Measurements from ENCODE around the gene TGIF2. TPM values are rescaled to one million over a fixed set of nuclear protein-coding genes. Genes with fewer than 3 reads are reported as not detected.

TGIF2 gene
- polyA plus RNA-seq (ENCODE audit: insufficient read length) = 24.1 TPM

DNA sequence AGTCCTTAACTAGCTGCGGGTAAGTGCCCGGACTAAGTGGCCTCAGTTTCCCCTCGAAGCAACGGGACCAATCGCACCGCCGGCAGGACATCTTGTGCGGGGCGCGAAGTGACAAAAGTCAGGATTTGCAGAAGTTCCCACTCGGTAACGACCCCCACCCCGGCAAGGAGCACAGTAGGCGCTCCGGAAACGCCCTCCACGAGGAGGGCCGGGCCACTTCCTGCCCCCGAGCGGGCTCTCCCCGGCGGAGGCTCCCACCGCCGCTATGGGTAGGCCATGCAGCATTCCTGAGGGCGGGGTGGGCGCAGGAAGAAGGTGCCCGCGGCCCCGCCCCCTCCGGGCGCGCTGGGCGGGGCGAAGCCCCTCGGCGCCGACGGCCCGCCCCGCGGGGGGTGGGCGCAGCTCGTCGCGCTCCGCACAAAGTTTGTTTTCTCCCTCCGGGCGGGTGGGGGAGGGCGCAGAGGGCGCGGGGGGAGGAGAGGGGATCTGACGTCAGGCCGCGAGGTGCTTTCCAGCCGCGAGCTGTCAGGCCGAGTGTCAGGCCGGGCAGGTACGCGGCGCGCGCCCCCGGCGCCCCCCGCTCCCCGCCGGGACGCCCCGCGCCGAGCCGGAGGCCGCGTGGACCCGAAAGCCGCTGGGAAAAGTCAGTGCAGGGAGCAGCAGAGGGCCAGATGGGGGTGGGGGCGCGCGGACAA lies at the start of gene TGIF2:
Gene TGIF2 (plus strand): TSS at position 495 of the 695 bp plus-strand sequence. CDS start 5,178 bp downstream, outside the sequence.
- DNase-seq = peak; percentile 89

DNA sequence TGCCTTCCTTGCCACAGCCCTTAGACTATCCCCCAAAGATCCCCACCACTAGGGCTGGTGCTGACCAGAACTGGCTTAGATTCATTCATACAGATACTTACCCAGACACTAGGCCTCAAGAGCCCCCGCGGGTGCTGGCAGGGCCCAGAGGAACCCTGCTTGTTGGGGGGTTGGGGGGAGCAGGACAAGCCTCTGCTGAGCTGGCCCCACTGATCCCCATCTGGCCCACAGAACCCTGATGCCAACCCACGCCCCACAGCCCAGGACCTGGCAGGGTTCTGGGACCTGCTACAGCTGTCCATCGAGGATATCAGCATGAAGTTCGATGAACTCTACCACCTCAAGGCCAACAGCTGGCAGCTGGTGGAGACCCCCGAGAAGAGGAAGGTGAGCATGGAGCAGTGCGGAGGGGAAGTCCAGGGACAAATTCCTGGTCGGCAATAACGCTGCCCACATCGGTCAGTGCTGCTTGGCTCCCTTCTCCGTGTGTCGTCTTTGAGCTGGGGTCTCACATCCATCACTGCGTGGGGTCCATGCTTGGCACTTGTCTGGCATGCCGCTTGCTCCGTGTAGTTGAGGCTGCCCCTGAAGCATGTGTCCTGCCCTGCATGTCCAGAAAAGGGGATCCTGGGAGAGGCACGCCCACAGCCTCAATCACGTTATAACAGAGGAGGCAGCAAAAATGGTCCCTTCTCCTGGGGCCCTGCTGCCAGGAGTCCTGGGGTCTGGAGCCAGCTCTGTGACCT lies 47.6 kb upstream of the TGIF2 start:
- no peak for DNase-seq

DNA sequence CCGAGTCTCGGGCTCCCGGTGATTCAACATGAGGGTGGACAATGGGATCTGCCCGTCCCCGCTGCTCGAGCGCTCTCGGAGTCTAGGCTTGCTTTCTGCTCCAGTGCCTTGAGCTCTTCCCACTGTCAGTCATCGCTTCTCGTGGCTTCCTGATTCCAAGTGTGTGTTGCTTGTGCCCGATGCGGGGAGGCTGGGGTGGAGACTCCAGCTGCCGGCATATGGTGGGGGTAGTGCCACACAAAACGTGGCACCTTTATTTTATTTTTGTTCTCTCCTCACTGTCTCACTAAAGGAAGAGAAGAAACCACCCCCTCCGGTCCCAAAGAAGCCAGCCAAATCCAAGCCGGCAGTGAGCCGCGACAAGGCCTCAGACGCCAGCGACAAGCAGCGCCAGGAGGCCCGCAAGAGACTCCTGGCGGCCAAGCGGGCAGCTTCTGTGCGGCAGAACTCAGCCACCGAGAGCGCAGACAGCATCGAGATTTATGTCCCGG lies 46.8 kb upstream of the TGIF2 start:
- no peak for DNase-seq

DNA sequence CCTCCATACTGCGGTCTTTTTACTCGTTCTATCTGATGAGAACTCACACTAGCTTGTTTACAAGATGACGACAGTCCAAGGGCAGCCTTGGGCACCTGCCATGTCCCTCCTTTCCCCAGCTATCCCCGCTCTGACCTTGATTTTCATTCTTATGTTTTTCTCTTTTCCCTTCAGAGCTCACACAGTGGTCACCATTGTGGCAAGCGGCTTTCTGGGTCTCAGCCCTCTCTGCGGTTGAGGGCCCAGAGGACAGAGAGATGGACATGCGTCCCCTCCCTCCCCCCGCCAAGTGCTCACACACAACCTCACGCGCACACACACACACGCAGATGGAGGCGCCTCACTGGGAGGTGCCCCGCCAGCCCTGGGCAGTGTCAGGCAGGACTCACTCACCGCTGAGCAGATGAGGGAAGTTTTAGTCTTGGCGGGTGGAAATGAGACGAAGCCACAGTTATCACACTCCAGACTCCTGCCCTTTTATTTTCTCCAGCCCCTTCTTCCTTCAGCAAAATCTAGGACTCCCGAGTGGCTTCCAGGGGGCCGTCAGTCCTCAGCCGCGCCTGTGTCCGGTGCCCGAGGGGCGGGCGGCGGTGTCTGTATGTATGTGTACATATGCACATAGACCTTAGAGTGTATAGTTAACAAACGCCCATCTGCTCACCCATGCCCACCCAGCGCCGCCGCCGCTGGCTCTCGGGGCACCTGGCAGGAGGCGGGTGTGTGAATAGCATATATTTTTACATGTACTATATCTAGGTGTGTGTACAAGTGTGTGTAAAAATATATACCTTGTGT lies 45.9 kb upstream of the TGIF2 start:
- no peak for DNase-seq

DNA sequence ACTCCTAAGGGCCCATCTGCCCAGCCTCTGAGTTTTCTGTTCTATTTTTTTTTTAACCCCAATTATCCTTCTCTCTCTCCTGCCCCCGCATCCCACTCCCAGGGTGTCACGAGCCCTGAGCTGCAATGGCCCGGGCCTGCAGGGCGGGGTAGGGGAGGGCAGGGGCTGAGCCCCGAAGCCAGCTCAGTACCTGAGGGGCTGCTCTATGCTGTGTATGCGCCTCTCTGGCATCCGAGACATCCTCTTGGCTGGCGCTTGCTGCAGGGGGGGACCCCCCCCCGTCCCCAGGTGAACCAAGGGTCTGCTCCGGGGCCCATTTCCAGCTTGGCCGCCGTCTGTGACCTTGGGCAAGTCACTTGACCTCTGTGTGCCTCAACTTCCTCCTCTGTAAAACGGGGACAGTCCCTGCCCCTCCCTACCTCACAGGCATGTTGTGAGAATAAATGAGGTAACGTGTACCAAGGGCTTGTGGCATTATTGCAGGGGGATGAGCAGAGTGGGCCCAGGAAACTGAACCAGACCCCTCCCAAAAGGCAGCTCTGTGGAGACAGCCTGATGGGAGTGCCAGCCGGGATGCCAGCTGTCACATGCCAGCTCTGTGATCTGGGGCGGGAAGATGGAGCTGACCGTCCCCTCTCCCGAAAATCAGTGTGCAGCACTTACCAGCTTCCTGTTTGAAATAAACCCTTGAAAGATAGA lies 45.1 kb upstream of the TGIF2 start:
- DNase-seq = no peak

DNA sequence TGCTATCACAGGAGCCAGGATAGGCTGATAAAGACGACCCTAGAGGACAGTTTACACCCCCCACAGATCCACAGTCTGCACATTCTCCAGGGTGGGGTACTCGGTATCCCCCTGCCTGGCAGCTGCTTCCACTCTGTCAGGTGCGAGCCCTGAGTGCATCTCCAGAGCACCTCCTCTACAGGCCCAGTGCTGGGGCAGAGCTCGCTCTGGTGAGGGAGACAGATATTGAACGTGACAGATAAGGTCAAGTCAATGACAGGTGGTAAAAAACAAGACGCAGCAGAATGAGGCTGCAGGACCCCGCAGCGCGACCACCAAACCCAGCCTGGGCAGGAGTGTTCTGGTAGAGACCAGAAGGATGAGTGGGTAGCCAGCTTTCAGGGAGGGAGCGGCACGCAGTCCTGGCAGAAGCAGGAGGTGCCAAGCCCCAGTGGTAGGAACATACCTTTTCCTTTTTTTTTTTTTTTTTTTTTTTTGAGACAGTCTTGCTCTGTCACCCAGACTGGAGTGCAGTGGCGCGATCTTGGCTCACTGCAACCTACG lies 44.5 kb upstream of the TGIF2 start:
- DNase-seq = no peak

DNA sequence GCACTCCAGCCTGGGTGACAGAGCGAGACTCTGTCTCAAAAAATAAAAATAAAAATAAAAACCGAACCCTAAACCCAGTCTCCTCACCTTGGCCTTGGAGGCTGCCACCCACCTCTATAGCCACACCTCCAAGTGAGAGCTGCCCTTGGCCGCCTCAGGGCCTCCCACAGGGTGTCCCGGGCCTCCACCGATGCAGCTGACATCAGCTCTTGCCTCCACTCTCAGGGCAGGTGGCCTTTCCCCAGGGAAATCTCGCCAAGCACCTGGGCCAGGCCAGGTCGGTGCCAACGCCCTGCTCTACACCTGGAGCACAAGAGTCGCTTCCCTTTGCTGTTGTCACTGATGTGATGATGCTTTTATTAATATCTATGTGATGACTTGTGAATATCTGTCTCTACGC lies 41.0 kb upstream of the TGIF2 start:
- no peak for DNase-seq

DNA sequence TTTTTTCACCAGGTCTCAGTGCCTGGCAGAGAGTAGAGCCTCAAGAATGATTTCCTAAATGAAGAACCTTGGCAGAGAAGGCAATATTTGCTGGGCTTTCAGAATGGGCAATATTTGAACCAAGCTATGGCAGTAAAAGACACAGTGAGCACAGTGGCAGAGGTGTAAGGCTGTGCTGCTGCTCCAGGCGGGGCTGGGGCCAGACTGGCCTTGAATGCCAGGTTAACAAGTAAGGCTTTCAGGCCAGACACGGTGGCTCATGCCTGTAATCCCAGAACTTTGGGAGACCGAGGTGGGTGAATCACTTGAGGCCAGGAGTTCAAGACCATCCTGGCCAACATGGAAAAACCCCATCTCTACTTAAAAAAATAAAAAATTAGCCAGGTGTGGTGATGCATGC lies 40.6 kb upstream of the TGIF2 start:
- DNase-seq = no peak

DNA sequence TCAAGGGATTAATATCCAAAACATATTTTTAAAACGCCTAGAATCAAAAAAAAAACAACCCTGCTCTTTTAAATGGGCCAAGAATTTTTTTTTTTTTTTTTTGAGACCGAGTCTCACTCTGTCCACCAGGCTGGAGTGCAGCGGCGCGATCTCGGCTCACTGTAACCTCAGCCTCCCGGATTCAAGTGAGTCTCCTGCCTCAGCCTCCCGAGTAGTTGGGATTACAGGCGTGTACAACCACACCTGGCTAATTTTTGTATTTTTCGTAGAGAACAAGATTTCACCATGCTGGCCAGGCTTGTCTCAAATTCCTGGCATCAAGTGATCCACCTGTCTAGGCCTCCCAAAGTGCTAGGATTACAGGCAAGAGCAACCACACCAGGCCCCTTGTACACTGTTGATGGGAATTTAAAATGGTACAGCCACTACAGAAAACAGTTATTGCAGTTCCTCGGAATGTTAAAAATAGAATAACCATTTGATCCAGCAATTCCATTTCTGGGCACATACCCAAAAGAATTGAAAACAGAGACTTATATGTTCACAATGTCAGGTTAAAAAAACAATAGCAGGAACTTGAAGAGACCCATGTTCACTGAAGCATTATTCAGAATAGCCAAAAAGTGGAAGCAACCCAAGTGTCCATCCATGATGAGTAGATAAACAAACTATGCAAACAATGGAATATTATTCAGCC lies 35.2 kb upstream of the TGIF2 start:
- DNase-seq = peak; percentile 40

DNA sequence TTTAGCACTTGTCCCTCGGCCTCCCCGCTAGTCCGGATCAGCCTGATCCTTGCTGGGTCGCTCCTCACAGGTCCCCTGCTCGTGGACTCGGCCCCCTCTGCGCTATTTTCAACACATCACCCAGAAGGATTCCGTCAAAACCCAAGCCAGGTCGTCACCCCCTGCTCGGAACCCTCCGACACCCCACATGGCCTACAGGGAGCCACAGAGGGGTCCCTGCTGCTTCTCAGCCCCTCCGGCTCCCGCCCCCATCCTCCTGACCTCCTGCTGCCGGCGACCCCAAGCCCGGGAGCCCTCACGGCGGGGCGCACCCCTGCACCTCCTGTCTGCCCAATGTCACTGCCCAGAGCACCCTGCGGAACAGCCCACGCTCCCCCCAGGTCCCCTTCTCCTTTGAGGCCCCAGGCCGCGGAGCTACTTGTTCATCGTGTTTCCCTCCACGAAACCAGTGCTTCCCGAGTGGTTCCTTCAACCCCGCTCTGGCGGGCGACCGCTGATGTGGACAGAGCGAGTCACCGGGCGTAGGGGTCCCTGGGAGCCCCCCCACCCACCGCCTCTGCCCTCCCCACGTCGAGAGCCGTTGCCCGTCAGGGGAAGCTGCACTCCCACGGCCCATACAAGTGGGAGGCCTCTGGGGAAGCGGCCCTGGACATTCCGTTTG lies 32.7 kb upstream of the TGIF2 start:
- no peak for DNase-seq

DNA sequence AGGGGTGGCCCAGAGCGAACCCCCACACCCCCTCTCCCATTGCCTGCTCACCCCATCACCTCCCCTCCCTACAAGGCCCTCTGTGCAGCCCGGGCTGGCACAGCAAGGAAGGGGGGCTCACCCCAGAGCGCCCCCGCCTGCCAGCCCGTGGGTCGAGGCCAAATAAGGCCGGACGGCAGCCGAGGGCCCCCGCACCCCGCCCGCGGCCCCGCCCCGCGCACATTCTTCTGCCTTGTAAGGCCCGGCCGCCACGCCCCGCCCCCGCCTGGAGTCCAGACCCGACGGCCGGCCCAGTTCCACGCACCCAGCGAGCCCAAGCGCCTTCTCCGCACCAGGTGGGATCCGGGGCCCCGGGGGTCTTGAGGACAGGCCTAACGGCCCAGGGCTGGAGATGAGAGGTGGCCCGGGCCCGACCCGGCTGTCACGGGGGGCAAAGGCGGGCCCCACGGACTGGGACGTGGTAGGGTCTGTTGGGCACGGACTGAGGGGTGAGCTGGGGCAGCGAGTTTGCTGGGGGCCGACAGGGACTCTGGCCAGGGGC lies 32.1 kb upstream of the TGIF2 start, which contains the start of gene MYL9:
Gene MYL9 (plus strand): TSS at position 293 of the 541 bp plus-strand sequence. CDS start 3,366 bp downstream, outside the sequence.
- DNase-seq = peak; percentile 66

DNA sequence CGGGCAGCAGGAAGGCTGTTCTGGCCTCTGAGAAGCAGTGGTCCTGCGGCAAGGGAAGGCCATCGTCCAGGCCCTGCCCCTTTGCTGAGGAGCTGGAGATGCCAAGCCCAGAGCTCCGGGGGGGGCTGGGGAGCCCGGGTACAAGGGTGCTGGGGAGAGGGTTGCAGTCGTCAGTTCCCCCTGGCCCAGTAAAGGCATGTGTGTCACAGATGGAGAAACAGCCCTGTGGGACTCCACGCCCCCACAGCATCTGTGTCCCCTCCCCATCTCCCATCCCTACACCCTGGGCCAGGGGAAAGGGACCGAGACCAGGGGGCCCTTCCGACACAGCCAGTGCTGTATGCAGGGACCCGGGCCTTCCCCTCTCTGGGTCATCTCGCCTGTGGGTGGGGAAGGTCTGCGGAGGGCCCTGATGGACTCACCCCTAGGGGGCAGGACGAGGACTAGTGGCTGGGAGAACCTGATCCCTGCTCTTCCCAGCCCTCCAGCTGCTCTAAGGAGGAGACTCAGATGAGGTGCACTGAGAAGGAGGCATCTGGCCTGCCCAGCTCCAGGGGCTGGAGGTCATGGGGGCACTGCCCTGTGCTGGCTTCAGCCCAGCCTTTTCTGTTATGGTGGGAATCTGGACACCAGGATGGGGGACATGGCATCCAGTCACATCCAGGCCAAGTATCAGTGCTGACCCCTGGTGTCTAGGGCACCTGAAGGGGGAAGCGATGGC lies 31.5 kb upstream of the TGIF2 start:
- DNase-seq = no peak

DNA sequence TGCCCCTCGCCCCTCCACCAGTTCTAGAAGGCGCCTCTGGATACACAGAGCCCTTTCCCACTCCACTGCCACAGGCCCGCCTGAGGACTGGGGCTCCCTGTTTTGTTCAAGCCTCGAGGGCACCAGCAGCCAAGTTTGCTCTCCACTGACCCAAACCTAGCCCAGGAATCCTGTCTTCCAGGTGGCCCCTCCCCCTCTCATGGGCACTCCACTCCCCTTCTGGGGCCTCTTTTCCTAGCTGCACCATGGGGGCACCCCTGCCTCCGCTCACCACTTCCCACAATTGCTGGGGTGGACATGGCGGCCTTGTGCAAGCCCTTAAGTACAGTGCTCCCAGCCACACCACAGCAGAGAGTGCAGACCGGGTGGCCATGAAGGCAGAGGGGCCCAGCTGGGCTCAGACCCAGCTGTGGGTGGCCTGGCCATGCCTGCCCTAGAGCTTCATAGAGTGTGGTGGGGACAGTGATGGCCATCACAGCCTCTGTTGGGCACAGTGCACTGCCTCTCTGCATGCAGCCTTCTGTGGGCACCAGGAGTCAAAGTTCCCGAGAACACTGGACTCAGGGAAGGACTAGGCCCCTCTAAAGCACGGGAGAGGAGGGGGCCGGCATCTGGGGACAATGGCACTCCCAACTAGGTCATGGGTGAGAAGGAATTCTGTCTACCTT lies 30.7 kb upstream of the TGIF2 start:
- no peak for DNase-seq

DNA sequence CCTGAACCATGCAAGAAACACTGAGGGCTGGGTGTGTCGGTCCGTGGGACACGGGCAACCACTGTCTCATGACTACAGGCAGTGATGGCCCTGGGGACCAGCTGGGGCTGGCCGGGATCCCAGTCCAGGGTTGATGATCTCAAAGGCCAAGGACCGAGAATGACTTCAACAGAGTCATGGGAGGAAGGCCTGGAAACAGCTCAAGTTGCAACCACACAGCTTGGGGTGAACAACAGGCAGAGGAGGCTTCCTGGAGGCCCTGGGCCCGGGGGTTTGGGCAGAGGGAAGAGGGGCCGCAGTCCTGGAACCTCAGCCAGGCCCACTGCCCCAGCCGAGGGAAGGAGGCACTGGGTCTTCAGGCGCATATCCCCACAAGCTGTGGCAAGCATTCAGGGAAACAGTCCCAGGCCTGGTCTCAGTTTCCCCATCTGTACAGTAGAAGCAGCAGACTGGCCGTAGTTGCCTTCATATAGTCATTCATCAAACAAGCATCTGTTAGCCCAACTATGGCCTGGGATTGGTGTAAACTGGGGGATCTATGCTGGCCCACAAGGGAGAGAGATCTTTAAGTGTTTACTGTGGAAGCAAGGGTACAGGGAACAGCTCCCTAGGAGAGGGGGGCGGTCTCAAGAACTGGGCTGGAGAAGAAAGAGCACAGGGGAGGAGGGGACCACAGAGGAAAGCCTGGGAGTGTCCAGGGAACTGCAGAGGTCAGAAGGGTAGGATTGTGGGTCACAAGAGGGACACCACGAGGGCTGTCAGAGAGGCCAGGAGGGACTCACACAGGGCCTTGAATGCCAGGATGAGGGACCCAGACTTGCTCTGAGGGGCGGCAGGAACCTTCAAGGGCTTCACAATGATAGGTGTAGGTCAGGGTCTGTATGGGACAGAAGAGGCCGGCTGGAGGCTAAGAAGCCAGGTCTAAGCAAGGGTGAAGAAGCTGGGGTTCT lies 29.9 kb upstream of the TGIF2 start:
- peak; percentile 38 for DNase-seq

DNA sequence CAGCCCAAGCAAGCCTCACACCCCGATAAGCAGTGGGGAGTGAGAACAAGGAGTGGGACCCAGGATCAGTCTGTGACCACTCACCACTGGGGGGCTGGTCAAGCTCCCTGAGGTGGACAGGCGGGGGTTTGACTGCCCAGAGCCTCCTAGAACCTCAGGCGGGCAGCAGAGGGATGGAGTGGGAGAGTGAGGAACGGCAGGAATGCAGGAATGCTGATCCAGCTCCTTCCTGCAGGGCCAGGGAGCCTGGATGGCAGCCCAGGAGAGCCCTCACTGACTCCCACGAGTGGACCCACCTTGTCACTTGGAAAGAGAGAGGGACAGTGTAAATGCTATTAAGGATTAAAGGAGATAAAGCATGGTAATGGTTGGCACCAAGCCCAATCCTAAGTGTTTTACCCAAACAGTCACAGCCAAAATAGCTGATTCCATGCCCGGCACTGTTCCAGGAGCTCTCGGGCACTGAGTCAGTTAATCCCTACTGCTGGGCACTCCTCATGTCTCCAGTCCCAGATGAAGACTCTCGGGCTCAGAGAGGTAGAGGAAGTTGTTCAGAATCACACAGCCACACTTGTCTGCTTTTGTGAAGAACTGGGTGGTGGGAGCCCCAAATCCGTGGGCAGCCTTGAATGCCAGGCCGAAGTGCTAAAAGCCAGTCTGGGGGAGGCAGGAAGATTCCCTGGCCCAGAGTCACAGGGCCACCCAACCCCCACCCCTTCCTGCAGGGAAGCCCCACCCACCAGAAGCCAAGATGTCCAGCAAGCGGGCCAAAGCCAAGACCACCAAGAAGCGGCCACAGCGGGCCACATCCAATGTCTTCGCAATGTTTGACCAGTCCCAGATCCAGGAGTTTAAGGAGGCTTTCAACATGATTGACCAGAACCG lies 29.0 kb upstream of the TGIF2 start:
- no peak for DNase-seq

DNA sequence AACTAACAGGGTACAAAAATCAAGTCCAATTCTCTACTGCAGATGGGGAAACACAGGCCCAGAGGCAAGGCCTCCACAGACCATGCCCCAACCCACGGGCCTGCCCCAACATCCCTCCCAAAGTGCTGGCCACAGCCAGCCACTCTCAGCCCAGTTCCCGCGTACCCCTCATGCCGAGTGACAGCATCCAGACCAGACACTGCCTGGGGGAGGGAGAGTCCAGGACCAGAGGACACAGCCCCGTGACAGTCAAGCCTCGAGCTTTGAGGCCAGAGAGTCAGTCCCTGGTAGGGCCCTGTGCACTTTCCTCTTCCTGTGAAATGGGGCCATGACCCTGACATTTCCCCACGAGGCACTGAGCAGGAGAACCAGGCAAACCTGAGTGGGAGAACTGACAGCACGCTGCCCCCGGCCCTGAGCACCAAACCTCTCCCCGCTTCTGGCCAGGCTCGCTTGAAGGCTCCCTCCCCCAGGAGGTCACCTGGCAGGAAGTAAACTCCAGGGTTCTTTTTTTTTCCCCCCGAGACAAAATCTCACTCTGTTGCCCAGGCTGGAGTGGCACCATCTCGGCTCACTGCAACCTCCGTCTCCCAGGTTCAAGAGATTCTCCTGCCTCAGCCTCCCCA lies 27.2 kb upstream of the TGIF2 start:
- DNase-seq = no peak
